Right lobe of liver (tissue), 6 donors: Measurements from ENCODE around the gene ENDOV. TPM values are rescaled to one million over a fixed set of nuclear protein-coding genes. Genes with fewer than 3 reads are reported as not detected.

Experiments used
- ATAC-seq, 4 donors: fragments of 200-7000 bp; cut with Tn5 transposase; one replicate each; pipeline ENCODE4 v1.9.1; 2020; ENCODE audit warnings: mild to moderate bottlenecking in 4 of 4, moderate library complexity in 4 of 4
- DNase-seq, 3 donors: peaks; one replicate each; pipeline ENCODE4 v3.0.0-alpha.2; 2020
- H3K27ac ChIP-seq, 3 donors: fragments of 200-600 bp; one replicate each; pipeline ENCODE4 v1.8.0; 2022
- H3K27me3 ChIP-seq, 2 donors: fragments of 200-600 bp; one replicate each; pipeline ENCODE4 v1.8.0; 2022
- H3K36me3 ChIP-seq, 4 donors: fragments of 200-600 bp; sonication (generic) in 1 of 4; one replicate each; pipeline versions ENCODE4 v1.5.1 to v1.8.0; 2017 to 2022; ENCODE audit warnings: control low read depth in 1 of 4
- H3K4me1 ChIP-seq, 4 donors: fragments of 200-600 bp; sonication (generic) in 1 of 4; one replicate each; pipeline versions ENCODE4 v1.5.1 to v1.8.0; 2017 to 2022; ENCODE audit warnings: control low read depth in 1 of 4
- H3K4me3 ChIP-seq, 3 donors: fragments of 200-600 bp; one replicate each; pipeline ENCODE4 v1.8.0; 2022
- H3K9me3 ChIP-seq, 4 donors: fragments of 200-600 bp; sonication (generic) in 1 of 4; one replicate each; pipeline versions ENCODE4 v1.5.1 to v1.8.0; 2017 to 2022; ENCODE audit warnings: control low read depth in 1 of 4
- POLR2A ChIP-seq: fragments of 450-650 bp; IDR thresholded peaks from one replicate; pipeline ENCODE4 v1.6.1; 2017; ENCODE audit warnings: antibody characterized with exemption, mild to moderate bottlenecking
- WGBS: methylation state at CpG from one replicate; pipeline ENCODE4 v1.1.6; 2018; ENCODE audit warnings: low coverage, low lambda C conversion rate; ENCODE audit not compliant: insufficient coverage; ENCODE audit errors: missing lambda C conversion rate; 5-methylcytosine and 5-hydroxymethylcytosine counted together
- intact Hi-C, 2 donors: fragments of 100-400 bp; cut with DNase I; formaldehyde crosslinking; loops; one replicate each; pipeline versions ENCODE4 v1.11.2 to v1.14.1; 2022
- microRNA-seq, 2 donors: library from miRNA; unstranded; fragments of <30 nt; microRNA quantifications; one replicate each; pipeline ENCODE4, GENCODE V29; 2019 to 2020
- small RNA-seq, 2 experiments: library from RNA; depleted of rRNA; stranded (forward); fragments of <200 nt; gene quantifications; one replicate each; pipeline ENCODE3, GENCODE V24; 2016
- total RNA-seq, 6 experiments: library from RNA; depleted of rRNA in 2 of 6; stranded (reverse); fragments of >200 nt in 2 of 6; fragmentation: NEBNext Ultra II Directional in 3 of 6; extraction: Animal tissue kit (Norgen Biotek cat#: 25700) in 3 of 6; gene quantifications; one replicate each; pipeline versions ENCODE4 v1.1.0 to v1.2.4, GENCODE V29; 2016 to 2023
- TF ChIP-seq, protein P1 (sequence below), 4 donors: fragments of 200-600 bp in 3 of 4; fragments of 450-650 bp in 1 of 4; IDR thresholded peaks; one replicate each; pipeline versions ENCODE4 v1.5.1 to v1.8.0; 2016 to 2022; ENCODE audit warnings: antibody characterized with exemption in 4 of 4, mild to moderate bottlenecking in 2 of 4
- donor health status: DM: no; HTN: yes; CAD: no.
- donor health status: DM: no; HTN: no; CAD: no.
- donor health status: DM: no; HTN: no; CAD: no.
- donor health status: DM: no; HTN: yes; CAD: no.
- donor health status: DM: no; HTN: yes; CAD: no.

Gene ENDOV
- total RNA-seq, 6 experiments from 2014 or later = 6.8 to 14.1 (median 11.3) TPM

DNA sequence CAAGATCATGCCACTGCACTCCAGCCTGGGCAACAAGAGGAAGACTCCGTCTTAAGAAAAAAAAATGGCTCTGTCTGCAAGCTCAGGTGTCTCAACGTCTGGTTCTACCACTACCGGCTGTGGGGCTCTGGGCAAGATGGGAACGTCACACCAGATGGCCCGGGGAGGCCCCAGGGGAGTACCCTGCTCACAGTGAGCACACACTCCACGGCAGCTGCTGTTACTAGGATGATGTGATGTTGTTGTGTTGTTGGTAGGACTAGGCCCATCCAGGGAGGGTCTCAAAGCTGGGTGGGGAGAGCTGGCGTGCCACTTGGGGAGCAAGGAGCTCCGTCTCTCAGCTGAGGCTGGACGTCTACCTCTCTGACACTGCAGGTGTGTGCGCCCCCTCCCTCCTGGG, 70.9 kb downstream of the ENDOV start:
- H3K27ac ChIP-seq = no peak overlapping the region
- H3K27me3 ChIP-seq = peaks cover 0 to 2% of the 10 kb centered on the region in 2 donors
- DNase-seq (no peak), ATAC-seq (no peak)
- 40% methylated on average over 3 of the region's 10 CpGs for WGBS
- H3K4me1 ChIP-seq = no peaks in the 10 kb centered on the region
- intact Hi-C loops = no loop called here
- no peaks in the 10 kb centered on the region for H3K9me3 ChIP-seq
- TF ChIP-seq, protein P1, sequence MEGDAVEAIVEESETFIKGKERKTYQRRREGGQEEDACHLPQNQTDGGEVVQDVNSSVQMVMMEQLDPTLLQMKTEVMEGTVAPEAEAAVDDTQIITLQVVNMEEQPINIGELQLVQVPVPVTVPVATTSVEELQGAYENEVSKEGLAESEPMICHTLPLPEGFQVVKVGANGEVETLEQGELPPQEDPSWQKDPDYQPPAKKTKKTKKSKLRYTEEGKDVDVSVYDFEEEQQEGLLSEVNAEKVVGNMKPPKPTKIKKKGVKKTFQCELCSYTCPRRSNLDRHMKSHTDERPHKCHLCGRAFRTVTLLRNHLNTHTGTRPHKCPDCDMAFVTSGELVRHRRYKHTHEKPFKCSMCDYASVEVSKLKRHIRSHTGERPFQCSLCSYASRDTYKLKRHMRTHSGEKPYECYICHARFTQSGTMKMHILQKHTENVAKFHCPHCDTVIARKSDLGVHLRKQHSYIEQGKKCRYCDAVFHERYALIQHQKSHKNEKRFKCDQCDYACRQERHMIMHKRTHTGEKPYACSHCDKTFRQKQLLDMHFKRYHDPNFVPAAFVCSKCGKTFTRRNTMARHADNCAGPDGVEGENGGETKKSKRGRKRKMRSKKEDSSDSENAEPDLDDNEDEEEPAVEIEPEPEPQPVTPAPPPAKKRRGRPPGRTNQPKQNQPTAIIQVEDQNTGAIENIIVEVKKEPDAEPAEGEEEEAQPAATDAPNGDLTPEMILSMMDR (IDR thresholded peaks at IDR 0.05) = no peak
- no peak for TF ChIP-seq POLR2A
- H3K4me3 ChIP-seq = no peak overlapping the region
- H3K36me3 ChIP-seq = no peaks in the 10 kb centered on the region

DNA sequence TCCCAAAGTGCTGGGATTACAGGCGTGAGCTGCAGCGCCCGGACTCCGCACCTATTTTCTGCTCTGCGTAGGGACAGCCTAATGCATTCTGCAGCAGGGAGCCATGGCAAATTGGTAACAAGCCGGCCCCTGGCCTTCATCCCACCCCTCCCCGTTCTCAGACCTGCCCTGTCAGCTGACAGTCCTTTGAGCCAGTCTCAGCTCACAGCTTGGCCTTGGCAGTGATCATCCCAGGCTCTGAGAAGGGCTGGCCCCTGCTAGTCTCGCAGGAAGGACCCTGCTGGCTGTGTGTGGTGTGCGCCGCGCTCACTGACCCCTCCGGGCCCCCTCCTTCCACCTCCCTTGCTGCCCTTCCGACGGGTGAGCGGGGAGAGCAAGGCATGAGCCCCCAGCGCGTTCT, 71.7 kb downstream of the ENDOV start:
- Histone ChIP-seq H3K4me1 (no peaks in the 10 kb centered on the region), H3K4me3 (no peak overlapping the region), H3K36me3 (no peaks in the 10 kb centered on the region), H3K27ac (no peak overlapping the region), H3K9me3 (no peaks in the 10 kb centered on the region), H3K27me3 (no peaks in the 10 kb centered on the region)
- intact Hi-C loops = no loop called here
- DNase-seq = no peak
- 36% methylated on average over 13 of the region's 17 CpGs for WGBS
- ATAC-seq = no peak
- TF ChIP-seq, protein P1 (IDR thresholded peaks at IDR 0.05) = no peak

DNA sequence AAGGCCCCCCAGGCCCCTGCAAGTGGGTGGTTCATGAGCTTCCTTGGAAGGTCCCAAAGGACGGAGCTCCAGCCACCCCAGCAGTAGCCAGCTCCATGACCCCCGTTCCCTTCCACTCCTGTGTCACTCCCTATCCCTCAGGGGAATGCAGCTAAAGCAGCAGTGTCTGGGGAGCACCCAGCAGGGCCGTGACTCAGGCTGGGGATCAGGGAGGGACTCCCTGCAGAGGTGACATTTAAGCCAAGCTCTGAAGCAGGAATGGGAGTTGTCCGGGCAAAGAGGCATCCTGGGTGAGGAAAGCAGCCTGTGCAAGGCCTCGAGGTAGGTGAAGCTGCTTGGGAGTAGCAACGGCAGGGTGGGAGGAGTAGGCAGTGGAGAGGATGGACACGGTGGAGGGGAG, 72.5 kb downstream of the ENDOV start:
- Histone ChIP-seq H3K4me3 (no peak overlapping the region), H3K9me3 (no peaks in the 10 kb centered on the region), H3K27me3 (no peaks in the 10 kb centered on the region), H3K27ac (no peak overlapping the region), H3K4me1 (no peaks in the 10 kb centered on the region), H3K36me3 (no peaks in the 10 kb centered on the region)
- intact Hi-C loops = no loop called here
- DNase-seq (no peak), ATAC-seq (no peak)
- TF ChIP-seq, protein P1 (IDR thresholded peaks at IDR 0.05) = no peak
- no peak for TF ChIP-seq POLR2A
- WGBS = 50% methylated on average over 4 of the region's 7 CpGs

Small RNA genes within 50 kb of the gene (microRNA-seq; reads per million reads assigned to microRNA genes)
- gene MIR4730 = 0 reads per million in 2 donors

Small RNA genes within 50 kb of the gene (small RNA-seq; reads per million reads assigned to genes)
- 0 reads per million in 2 experiments for gene MIR4730

Other genes starting within 250 kb of the ENDOV start
- under 1 TPM in 3 of 6 experiments, not detected in 3; 0.20 to 0.29 (median 0.22) TPM for gene CARD14, start 245.1 kb upstream of the ENDOV start, total RNA-seq
- gene SGSH, start 194.8 kb upstream of the ENDOV start, total RNA-seq = 10 to 100 TPM in 5 of 6 experiments, 1 to 10 TPM in 1; 9.7 to 23.5 (median 15.7) TPM
- 1 to 10 TPM; 5.8 to 9.8 (median 6.5) TPM for gene SLC26A11, start 194.7 kb upstream of the ENDOV start, total RNA-seq
- gene RNF213, start 154.3 kb upstream of the ENDOV start, total RNA-seq = 10 to 100 TPM; 59.1 to 87.7 (median 73.0) TPM
- under 1 TPM in 1 of 6 experiments, not detected in 5; 0.06 TPM for gene NPTX1, start 61.4 kb downstream of the ENDOV start, total RNA-seq
- gene RPTOR, start 129.7 kb downstream of the ENDOV start, total RNA-seq = 10 to 100 TPM; 13.1 to 24.0 (median 15.5) TPM